Neural cell (in vitro differentiated cells): ENCODE results near the gene CGB7.

ENCODE experiments used
- EP300 ChIP-seq: fragments of 450-650 bp; conservative IDR thresholded peaks from 2 replicates; pipeline ENCODE4 v1.6.1; 2014; ENCODE audit warnings: antibody characterized with exemption, mild to moderate bottlenecking, moderate library complexity; ENCODE audit not compliant: poor library complexity, severe bottlenecking
- EZH2 ChIP-seq: fragments of 200-600, 300-800 bp; shearing (Covaris generic), sonication (generic); IDR thresholded peaks from 2 replicates; pipeline ENCODE4 v1.6.1; 2014; ENCODE audit warnings: antibody characterized with exemption, low read length, borderline replicate concordance, mild to moderate bottlenecking; ENCODE audit not compliant: insufficient read depth, poor library complexity, severe bottlenecking
- MXI1 ChIP-seq: fragments of 450-650 bp; conservative IDR thresholded peaks from 2 replicates; pipeline ENCODE4 v1.6.1; 2014; ENCODE audit warnings: antibody characterized with exemption, mild to moderate bottlenecking; ENCODE audit not compliant: poor library complexity, severe bottlenecking
- POLR2AphosphoS5 ChIP-seq: IDR thresholded peaks from 2 replicates; pipeline ENCODE4 v1.6.1; 2012
- RAD21 ChIP-seq: fragments of 450-650 bp; conservative IDR thresholded peaks from 2 replicates; pipeline ENCODE4 v1.6.1; 2014; ENCODE audit warnings: antibody characterized with exemption, mild to moderate bottlenecking, moderate library complexity
- SMC3 ChIP-seq: fragments of 450-650 bp; conservative IDR thresholded peaks from 2 replicates; pipeline ENCODE4 v1.6.1; 2014; ENCODE audit warnings: antibody characterized with exemption, mild to moderate bottlenecking, moderate library complexity; ENCODE audit not compliant: poor library complexity
- TF ChIP-seq, protein P1 (sequence below): fragments of 450-650 bp; IDR thresholded peaks from 2 replicates; pipeline ENCODE4 v1.5.1; 2014; ENCODE audit warnings: antibody characterized with exemption, mild to moderate bottlenecking, moderate library complexity; ENCODE audit not compliant: poor library complexity, severe bottlenecking
- TF ChIP-seq, protein P2 (sequence below): IDR thresholded peaks from 2 replicates; pipeline ENCODE4 v1.6.1; 2012; ENCODE audit warnings: borderline replicate concordance

DNA sequence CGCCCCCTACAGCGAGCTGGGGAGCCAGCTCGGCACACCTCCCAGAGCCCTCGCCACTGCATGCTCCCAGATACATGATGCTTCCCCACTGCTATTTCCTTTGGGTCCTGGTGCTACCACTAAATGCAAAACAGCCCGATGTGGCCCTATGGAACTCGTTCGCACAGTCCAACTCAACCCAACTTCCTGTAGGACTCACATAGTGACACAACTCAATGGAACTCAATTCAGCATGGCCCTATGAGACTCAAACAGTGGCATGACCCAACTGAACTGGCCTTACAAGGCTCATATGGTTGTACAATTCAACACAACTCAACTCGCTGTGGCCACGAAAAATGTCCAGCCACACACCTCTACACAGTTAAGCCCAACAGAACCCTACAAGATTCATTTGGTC lies 11.5 kb upstream of the CGB7 start:
- TF ChIP-seq, protein P1, sequence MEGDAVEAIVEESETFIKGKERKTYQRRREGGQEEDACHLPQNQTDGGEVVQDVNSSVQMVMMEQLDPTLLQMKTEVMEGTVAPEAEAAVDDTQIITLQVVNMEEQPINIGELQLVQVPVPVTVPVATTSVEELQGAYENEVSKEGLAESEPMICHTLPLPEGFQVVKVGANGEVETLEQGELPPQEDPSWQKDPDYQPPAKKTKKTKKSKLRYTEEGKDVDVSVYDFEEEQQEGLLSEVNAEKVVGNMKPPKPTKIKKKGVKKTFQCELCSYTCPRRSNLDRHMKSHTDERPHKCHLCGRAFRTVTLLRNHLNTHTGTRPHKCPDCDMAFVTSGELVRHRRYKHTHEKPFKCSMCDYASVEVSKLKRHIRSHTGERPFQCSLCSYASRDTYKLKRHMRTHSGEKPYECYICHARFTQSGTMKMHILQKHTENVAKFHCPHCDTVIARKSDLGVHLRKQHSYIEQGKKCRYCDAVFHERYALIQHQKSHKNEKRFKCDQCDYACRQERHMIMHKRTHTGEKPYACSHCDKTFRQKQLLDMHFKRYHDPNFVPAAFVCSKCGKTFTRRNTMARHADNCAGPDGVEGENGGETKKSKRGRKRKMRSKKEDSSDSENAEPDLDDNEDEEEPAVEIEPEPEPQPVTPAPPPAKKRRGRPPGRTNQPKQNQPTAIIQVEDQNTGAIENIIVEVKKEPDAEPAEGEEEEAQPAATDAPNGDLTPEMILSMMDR: no peak
- TF ChIP-seq EZH2 (no peak), POLR2AphosphoS5 (no peak), RAD21 (no peak), EP300 (no peak), MXI1 (no peak), SMC3 (no peak)
- TF ChIP-seq, protein P2, sequence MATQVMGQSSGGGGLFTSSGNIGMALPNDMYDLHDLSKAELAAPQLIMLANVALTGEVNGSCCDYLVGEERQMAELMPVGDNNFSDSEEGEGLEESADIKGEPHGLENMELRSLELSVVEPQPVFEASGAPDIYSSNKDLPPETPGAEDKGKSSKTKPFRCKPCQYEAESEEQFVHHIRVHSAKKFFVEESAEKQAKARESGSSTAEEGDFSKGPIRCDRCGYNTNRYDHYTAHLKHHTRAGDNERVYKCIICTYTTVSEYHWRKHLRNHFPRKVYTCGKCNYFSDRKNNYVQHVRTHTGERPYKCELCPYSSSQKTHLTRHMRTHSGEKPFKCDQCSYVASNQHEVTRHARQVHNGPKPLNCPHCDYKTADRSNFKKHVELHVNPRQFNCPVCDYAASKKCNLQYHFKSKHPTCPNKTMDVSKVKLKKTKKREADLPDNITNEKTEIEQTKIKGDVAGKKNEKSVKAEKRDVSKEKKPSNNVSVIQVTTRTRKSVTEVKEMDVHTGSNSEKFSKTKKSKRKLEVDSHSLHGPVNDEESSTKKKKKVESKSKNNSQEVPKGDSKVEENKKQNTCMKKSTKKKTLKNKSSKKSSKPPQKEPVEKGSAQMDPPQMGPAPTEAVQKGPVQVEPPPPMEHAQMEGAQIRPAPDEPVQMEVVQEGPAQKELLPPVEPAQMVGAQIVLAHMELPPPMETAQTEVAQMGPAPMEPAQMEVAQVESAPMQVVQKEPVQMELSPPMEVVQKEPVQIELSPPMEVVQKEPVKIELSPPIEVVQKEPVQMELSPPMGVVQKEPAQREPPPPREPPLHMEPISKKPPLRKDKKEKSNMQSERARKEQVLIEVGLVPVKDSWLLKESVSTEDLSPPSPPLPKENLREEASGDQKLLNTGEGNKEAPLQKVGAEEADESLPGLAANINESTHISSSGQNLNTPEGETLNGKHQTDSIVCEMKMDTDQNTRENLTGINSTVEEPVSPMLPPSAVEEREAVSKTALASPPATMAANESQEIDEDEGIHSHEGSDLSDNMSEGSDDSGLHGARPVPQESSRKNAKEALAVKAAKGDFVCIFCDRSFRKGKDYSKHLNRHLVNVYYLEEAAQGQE: no peak
